GM11168 (cell line): ENCODE results near the gene BCOR.

Source experiments
- in situ Hi-C: fragments of 300-500 bp; cut with MboI; formaldehyde crosslinking; loops from one replicate; pipeline ENCODE4 v1.12.0; 2022; ENCODE audit warnings: low sequenced_read_pairs; ENCODE audit not compliant: unreplicated experiment

BCOR gene

GRCh38 chrX:40041915-40042314 is 55.8 kb downstream of the BCOR start:
- in situ Hi-C loops: no loop called here

GRCh38 chrX:40040686-40041461 is 56.9 kb downstream of the BCOR start:
- in situ Hi-C loops: no loop called here

GRCh38 chrX:40039887-40040286 is 57.9 kb downstream of the BCOR start:
- in situ Hi-C loops: no loop called here

- in situ Hi-C loops: no loop called here
These were observed 60.4 kb downstream of the BCOR start for GRCh38 chrX:40037367-40037766.

- in situ Hi-C loops: no loop called here
These were observed 62.0 kb downstream of the BCOR start for GRCh38 chrX:40035726-40036125.

- in situ Hi-C loops: no loop called here
These were observed 65.8 kb downstream of the BCOR start for GRCh38 chrX:40031911-40032310.

GRCh38 chrX:40030205-40030604 is 67.6 kb downstream of the BCOR start:
- in situ Hi-C loops: no loop called here

- in situ Hi-C loops: loop anchor here (25.0 kb wide), 1 partner anchor 140 kb away; no protein-coding TSS in a partner anchor
These were observed 75.3 kb downstream of the BCOR start for GRCh38 chrX:40022421-40022820.

GRCh38 chrX:40021647-40022046 is 76.1 kb downstream of the BCOR start:
- in situ Hi-C loops: loop anchor here (25.0 kb wide), 1 partner anchor 141 kb away; no protein-coding TSS in a partner anchor

- in situ Hi-C loops: loop anchor here (25.0 kb wide), 1 partner anchor 143 kb away; no protein-coding TSS in a partner anchor
These were observed 78.2 kb downstream of the BCOR start for GRCh38 chrX:40019541-40019940.

- in situ Hi-C loops: loop anchor here (25.0 kb wide), 1 partner anchor 144 kb away; no protein-coding TSS in a partner anchor
These were observed 79.7 kb downstream of the BCOR start for GRCh38 chrX:40018041-40018440.

GRCh38 chrX:40016749-40017148 is 81.0 kb downstream of the BCOR start:
- in situ Hi-C loops: loop anchor here (25.0 kb wide), 1 partner anchor 146 kb away; no protein-coding TSS in a partner anchor

- in situ Hi-C loops: loop anchor here (25.0 kb wide), 1 partner anchor 147 kb away; no protein-coding TSS in a partner anchor
These were observed 82.1 kb downstream of the BCOR start for GRCh38 chrX:40015693-40016092.

- in situ Hi-C loops: loop anchor here (25.0 kb wide), 1 partner anchor 149 kb away; no protein-coding TSS in a partner anchor
These were observed 84.2 kb downstream of the BCOR start for GRCh38 chrX:40013266-40014195.

GRCh38 chrX:40012868-40013265 is 84.9 kb downstream of the BCOR start:
- in situ Hi-C loops: loop anchor here (25.0 kb wide), 1 partner anchor 149 kb away; no protein-coding TSS in a partner anchor

- in situ Hi-C loops: loop anchor here (25.0 kb wide), 1 partner anchor 150 kb away; no protein-coding TSS in a partner anchor
These were observed 85.5 kb downstream of the BCOR start for GRCh38 chrX:40012039-40012867.

- in situ Hi-C loops: loop anchor here (25.0 kb wide), 1 partner anchor 151 kb away; no protein-coding TSS in a partner anchor
These were observed 86.3 kb downstream of the BCOR start for GRCh38 chrX:40011322-40012038.

- in situ Hi-C loops: loop anchor here (25.0 kb wide), 1 partner anchor 152 kb away; no protein-coding TSS in a partner anchor
These were observed 87.0 kb downstream of the BCOR start for GRCh38 chrX:40010550-40011321.
